GM18951 (cell line): ENCODE measurements around the gene HEBP2.
"Not testable (repeated sequence)": the region's sequence is repeated elsewhere in the genome, so short reads cannot be mapped to it uniquely, and the experiment has no call there.

Experiments
- POLR2A ChIP-seq: IDR thresholded peaks from 4 replicates; pipeline ENCODE4 v1.6.1; 2011; ENCODE audit warnings: mild to moderate bottlenecking; ENCODE audit not compliant: insufficient read length, insufficient read depth; ENCODE audit errors: extremely low read depth
- in situ Hi-C: fragments of 300-500 bp; cut with MboI; formaldehyde crosslinking; loops from one replicate; pipeline ENCODE4 v1.12.0; 2022; ENCODE audit warnings: low sequenced_read_pairs, mixed read lengths, inconsistent platforms; ENCODE audit not compliant: unreplicated experiment

Gene HEBP2

GRCh38 chr6:138403801-138404665 lies at the start of gene HEBP2:
Gene HEBP2, plus strand, starts transcription at chr6:138404223. Its CDS starts 273 bp downstream, at chr6:138404496.
- in situ Hi-C loops, result no loop called here
- peak; percentile 42 for TF ChIP-seq POLR2A

- in situ Hi-C loops, result no loop called here
- no peak for TF ChIP-seq POLR2A
These were observed 46.1 kb upstream of the HEBP2 start for GRCh38 chr6:138357928-138358327.

- in situ Hi-C loops, result not testable (repeated sequence)
These were observed 35.3 kb upstream of the HEBP2 start for GRCh38 chr6:138368684-138369083.

- TF ChIP-seq POLR2A, result no peak
- in situ Hi-C loops, result no loop called here
These were observed 33.2 kb upstream of the HEBP2 start for GRCh38 chr6:138370631-138371451.

- in situ Hi-C loops, result no loop called here
- TF ChIP-seq POLR2A, result no peak
These were observed 32.6 kb upstream of the HEBP2 start for GRCh38 chr6:138371452-138371711.

- in situ Hi-C loops, result no loop called here
- TF ChIP-seq POLR2A, result no peak
These were observed 32.3 kb upstream of the HEBP2 start for GRCh38 chr6:138371720-138372119.

- in situ Hi-C loops, result no loop called here
- no peak for TF ChIP-seq POLR2A
These were observed 31.1 kb upstream of the HEBP2 start for GRCh38 chr6:138372711-138373463.

- no peak for TF ChIP-seq POLR2A
- in situ Hi-C loops, result no loop called here
These were observed 29.8 kb upstream of the HEBP2 start for GRCh38 chr6:138374230-138374629.

GRCh38 chr6:138374815-138375214 lies 29.2 kb upstream of the HEBP2 start:
- TF ChIP-seq POLR2A, result no peak

GRCh38 chr6:138377042-138377441 lies 27.0 kb upstream of the HEBP2 start:
- TF ChIP-seq POLR2A, result no peak

More at GRCh38 chr6:138374815-138375214, 29.2 kb upstream of the HEBP2 start:
- in situ Hi-C loops, result no loop called here

GRCh38 chr6:138377844-138378243 lies 26.2 kb upstream of the HEBP2 start, which contains the start of gene SMIM28:
Gene SMIM28, plus strand, starts transcription at chr6:138377905. Its CDS starts 168 bp downstream, at chr6:138378073.
- no peak for TF ChIP-seq POLR2A
- in situ Hi-C loops, result no loop called here

More at GRCh38 chr6:138377042-138377441, 27.0 kb upstream of the HEBP2 start:
- in situ Hi-C loops, result no loop called here

- in situ Hi-C loops, result no loop called here
- TF ChIP-seq POLR2A, result no peak
These were observed 25.6 kb upstream of the HEBP2 start for GRCh38 chr6:138378463-138378862.

- TF ChIP-seq POLR2A, result no peak
- in situ Hi-C loops, result loop anchor here (10.0 kb wide), 1 partner anchor 138 kb away; no protein-coding TSS in a partner anchor
These were observed 21.3 kb upstream of the HEBP2 start for GRCh38 chr6:138382498-138383265.

GRCh38 chr6:138383776-138384175 lies 20.2 kb upstream of the HEBP2 start:
- in situ Hi-C loops, result loop anchor here (10.0 kb wide), 1 partner anchor 139 kb away; no protein-coding TSS in a partner anchor
- no peak for TF ChIP-seq POLR2A
